HCT116 (cell line): Measurements from ENCODE around the gene ZNF302. TPM values are rescaled to one million over a fixed set of nuclear protein-coding genes. Genes with fewer than 3 reads are reported as not detected.

Experiments used
- ATAC-seq: fragments of 200-7000 bp; cut with Tn5 transposase; 2 replicates; pipeline ENCODE4 v1.9.1; 2020; ENCODE audit warnings: mild to moderate bottlenecking, moderate library complexity
- BruUV-seq: library from RNA; stranded (reverse); fragments of 400-500 nt; replicated peaks from 2 replicates; lab custom pipeline; 2021; lab: Mats Ljungman, UMichigan
- CTCF ChIA-PET: fragments of 300-600 bp; sonication (Branson Sonifier 250); formaldehyde crosslinking; loops from one replicate; lab custom pipeline; 2021; ENCODE audit warnings: antibody characterized with exemption; lab: Charles Lee
- POLR2A ChIA-PET: fragments of 300-600, 350-600 bp; sonication (Branson Sonifier 250); formaldehyde crosslinking; loops from one replicate; lab custom pipeline; 2021; ENCODE audit warnings: antibody characterized with exemption; lab: Charles Lee
- RAD21 ChIA-PET, 2 experiments: fragments of 300-600 bp; sonication (Branson Sonifier 250); formaldehyde crosslinking; loops; one replicate each; lab custom pipeline; 2023; ENCODE audit warnings: low total read pairs in 2 of 2; ENCODE audit not compliant: uncharacterized antibody in 2 of 2, unreplicated experiment in 2 of 2, low non-redundant PET in 1 of 2; lab: Charles Lee
- DNase-seq: peaks from one replicate; pipeline ENCODE4 v3.0.0-alpha.2; 2010; ENCODE audit warnings: low read depth, low spot score
- H2AFZ ChIP-seq: fragments of 200-600 bp; shearing (Covaris generic), sonication (generic); 2 replicates; pipeline ENCODE4 v1.6.1; 2017; ENCODE audit warnings: low read depth, mixed run types, mixed read lengths, antibody characterized with exemption, low read length; ENCODE audit not compliant: poor library complexity, severe bottlenecking
- H3K27ac ChIP-seq: 2 replicates; pipeline ENCODE4 v1.5.1; 2012; ENCODE audit warnings: low read depth, low read length
- H3K27me3 ChIP-seq: fragments of 200-600 bp; sonication (generic); 2 replicates; pipeline ENCODE4 v1.6.1; 2016; ENCODE audit warnings: mixed run types, low read length, mixed read lengths; ENCODE audit not compliant: insufficient read depth
- H3K36me3 ChIP-seq, 2 experiments: fragments of 200-500 bp in 1 of 2; fragments of 200-600 bp in 1 of 2; sonication (Bioruptor generic) in 1 of 2; sonication (generic) in 1 of 2; 2 replicates each; pipeline versions ENCODE4 v1.5.1 to v1.6.1; 2014 to 2016; ENCODE audit warnings: low read length in 2 of 2, inconsistent platforms in 1 of 2, mixed read lengths in 1 of 2, mixed run types in 1 of 2; ENCODE audit not compliant: insufficient read depth in 2 of 2, control insufficient read depth in 1 of 2
- H3K4me1 ChIP-seq, 2 experiments: fragments of 200-600 bp in 1 of 2; sonication (generic) in 1 of 2; 2 replicates each; pipeline versions ENCODE4 v1.5.1 to v1.6.1; 2012 to 2017; ENCODE audit warnings: low read length in 2 of 2, inconsistent platforms in 1 of 2, mild to moderate bottlenecking in 1 of 2, mixed read lengths in 1 of 2, mixed run types in 1 of 2, moderate library complexity in 1 of 2; ENCODE audit not compliant: insufficient read depth in 2 of 2, control insufficient read depth in 1 of 2
- H3K4me2 ChIP-seq: fragments of 200-600 bp; sonication (generic); 2 replicates; pipeline ENCODE4 v1.6.1; 2017; ENCODE audit warnings: mixed run types, low read length, mixed read lengths
- H3K4me3 ChIP-seq, 2 experiments: fragments of 200-600 bp in 1 of 2; sonication (generic) in 1 of 2; replicated peaks in 1 of 2; 2 replicates each; pipeline ENCODE4 v1.5.1; 2011 to 2016; ENCODE audit warnings: low read length in 2 of 2, control low read depth in 1 of 2, low read depth in 1 of 2, mild to moderate bottlenecking in 1 of 2, mixed read lengths in 1 of 2, mixed run types in 1 of 2
- H3K79me2 ChIP-seq: fragments of 200-600 bp; sonication (generic); 2 replicates; pipeline ENCODE4 v1.6.1; 2017; ENCODE audit warnings: mild to moderate bottlenecking, mixed run types, low read length, moderate library complexity, mixed read lengths; ENCODE audit not compliant: insufficient read depth
- H3K9ac ChIP-seq: fragments of 200-600 bp; sonication (generic); 2 replicates; pipeline ENCODE4 v1.6.1; 2016; ENCODE audit warnings: low read length, mixed read lengths
- H3K9me2 ChIP-seq: fragments of 200-600 bp; sonication (generic), shearing (Covaris generic); 2 replicates; pipeline ENCODE4 v1.6.1; 2017; ENCODE audit warnings: mixed run types, mild to moderate bottlenecking, moderate library complexity; ENCODE audit not compliant: insufficient read depth
- H3K9me3 ChIP-seq, 2 experiments: fragments of 200-500 bp in 1 of 2; fragments of 200-600 bp in 1 of 2; sonication (Bioruptor generic) in 1 of 2; sonication (generic) in 1 of 2; 2 replicates each; pipeline ENCODE4 v1.6.1; 2014 to 2017; ENCODE audit warnings: low read length in 2 of 2, mixed read lengths in 2 of 2, inconsistent platforms in 1 of 2, low read depth in 1 of 2, mild to moderate bottlenecking in 1 of 2, mixed run types in 1 of 2, moderate library complexity in 1 of 2; ENCODE audit not compliant: control insufficient read depth in 1 of 2, insufficient read depth in 1 of 2
- H4K20me1 ChIP-seq: fragments of 200-600 bp; sonication (generic), shearing (Covaris generic); 2 replicates; pipeline ENCODE4 v1.6.1; 2017; ENCODE audit warnings: mixed run types, mild to moderate bottlenecking, moderate library complexity; ENCODE audit not compliant: insufficient read depth
- ATF3 ChIP-seq: IDR thresholded peaks from 2 replicates; pipeline ENCODE4 v1.6.1; 2012
- CBX3 ChIP-seq: IDR thresholded peaks from 2 replicates; pipeline ENCODE4 v1.6.1; 2012; ENCODE audit warnings: low read depth
- EGR1 ChIP-seq: IDR thresholded peaks from 2 replicates; pipeline ENCODE4 v1.6.1; 2012; ENCODE audit warnings: low read depth
- EZH2phosphoT487 ChIP-seq: fragments of 200-600 bp; IDR thresholded peaks from 2 replicates; pipeline ENCODE4 v1.6.1; 2018; ENCODE audit warnings: antibody characterized with exemption, borderline replicate concordance
- FOSL1 ChIP-seq: IDR thresholded peaks from 2 replicates; pipeline ENCODE4 v1.6.1; 2012; ENCODE audit warnings: low read depth
- JUND ChIP-seq: IDR thresholded peaks from 2 replicates; pipeline ENCODE4 v1.6.1; 2012
- POLR2A ChIP-seq: IDR thresholded peaks from 2 replicates; pipeline ENCODE4 v1.7.0; 2011; ENCODE audit warnings: borderline replicate concordance; ENCODE audit not compliant: insufficient read depth, insufficient read length; ENCODE audit errors: extremely low read depth
- REST ChIP-seq: IDR thresholded peaks from 2 replicates; pipeline ENCODE4 v1.6.1; 2012; ENCODE audit warnings: low read depth
- SIN3A ChIP-seq: IDR thresholded peaks from 2 replicates; pipeline ENCODE4 v1.6.1; 2012; ENCODE audit warnings: low read depth
- SP1 ChIP-seq: IDR thresholded peaks from 2 replicates; pipeline ENCODE4 v1.6.1; 2012; ENCODE audit warnings: low read depth
- TCF7L2 ChIP-seq: IDR thresholded peaks from 2 replicates; pipeline ENCODE4 v1.7.0; 2011; ENCODE audit warnings: borderline replicate concordance, inconsistent platforms; ENCODE audit not compliant: insufficient read depth, insufficient read length; ENCODE audit errors: extremely low read depth
- YY1 ChIP-seq: IDR thresholded peaks from 2 replicates; pipeline ENCODE4 v1.6.1; 2011; ENCODE audit warnings: low read length, low read depth, moderate library complexity, mild to moderate bottlenecking; ENCODE audit not compliant: insufficient replicate concordance; ENCODE audit errors: extremely low read depth
- ZBTB33 ChIP-seq: IDR thresholded peaks from 2 replicates; pipeline ENCODE4 v1.6.1; 2011; ENCODE audit warnings: mild to moderate bottlenecking, low read length, moderate library complexity; ENCODE audit not compliant: insufficient replicate concordance; ENCODE audit errors: extremely low read depth
- ZFX ChIP-seq: fragments of 450-650 bp; IDR thresholded peaks from 2 replicates; pipeline ENCODE4 v1.6.1; 2017
- ZNF274 ChIP-seq: fragments of 200-500 bp; sonication (Bioruptor generic); IDR thresholded peaks from 2 replicates; pipeline ENCODE4 v1.6.1; 2014; ENCODE audit warnings: mild to moderate bottlenecking, low read depth, low read length, inconsistent platforms
- intact Hi-C: fragments of 100-400 bp; cut with micrococcal nuclease; formaldehyde crosslinking; loops from 2 replicates; pipeline ENCODE4 v1.10.0; 2022
- total RNA-seq: library from RNA; stranded (reverse); gene quantifications from one replicate; pipeline ENCODE4 v1.2.1, GENCODE V29; 2021; ENCODE audit not compliant: unreplicated experiment

ZNF302 gene
- total RNA-seq, 1 experiment from 2014 or later = 9.9 TPM

- CTCF ChIA-PET = interaction anchor here (1.2 kb wide), 1 partner anchor 35 kb away, joined by 5 read pairs; no protein-coding TSS in a partner anchor
- Histone ChIP-seq H3K27ac (peak overlapping the region; percentile 92), H3K79me2 (0 out of 2 replicates have a peak, but pooled peaks cover 4% of the 10 kb centered on the region), H3K36me3 (peaks cover 8 to 35% of the 10 kb centered on the region in 2 experiments; a peak in 3 of 4 replicates), H2AFZ (no peak overlapping the region), H3K9ac (peak overlapping the region; percentile 78), H3K9me3 (no peaks in the 10 kb centered on the region; a peak in 2 of 4 replicates), H3K4me1 (peaks cover 7 to 15% of the 10 kb centered on the region in 2 experiments), H3K4me2 (peak overlapping the region; percentile 90), H3K9me2 (no peaks in the 10 kb centered on the region), H4K20me1 (no peaks in the 10 kb centered on the region), H3K4me3 (peak overlapping the region; percentile 74 to 80), H3K27me3 (no peaks in the 10 kb centered on the region)
- ATAC-seq = no peak
- no peak for DNase-seq
- peak; percentile 19; the same call in 1 of the 2 replicates for TF ChIP-seq SIN3A
- no peak for TF ChIP-seq ZBTB33
- no peak for TF ChIP-seq ZFX
- no TSS peak for BruUV-seq
- intact Hi-C loops = no loop called here
- RAD21 ChIA-PET = no interaction called here
- POLR2A ChIA-PET = interaction anchor here (0.7 to 1.9 kb wide), 3 partner anchors 10 to 34 kb away, joined by 3 to 9 read pairs (median 3); no protein-coding TSS in a partner anchor
Observed at GRCh38 chr19:34678085-34678412, 571 bp downstream of the ZNF302 start.

GRCh38 chr19:34678421-34678820 is 943 bp downstream of the ZNF302 start:
- POLR2A ChIA-PET = interaction anchor here (1.9 kb wide), 1 partner anchor 9 kb away, joined by 9 read pairs; no protein-coding TSS in a partner anchor
- peak overlapping the region; percentile 74 to 80 for H3K4me3 ChIP-seq
- TSS peak; percentile 34 for BruUV-seq
- DNase-seq (no peak), ATAC-seq (no peak)
- H2AFZ ChIP-seq = no peak overlapping the region
- peak overlapping the region; percentile 90 for H3K4me2 ChIP-seq
- intact Hi-C loops = no loop called here
- peaks cover 8 to 37% of the 10 kb centered on the region in 2 experiments; a peak in 3 of 4 replicates for H3K36me3 ChIP-seq
- no peaks in the 10 kb centered on the region; a peak in 2 of 4 replicates for H3K9me3 ChIP-seq
- H3K9ac ChIP-seq = no peak overlapping the region
- H3K9me2 ChIP-seq = no peaks in the 10 kb centered on the region
- RAD21 ChIA-PET = no interaction called here
- CTCF ChIA-PET = no interaction called here
- no peaks in the 10 kb centered on the region for H4K20me1 ChIP-seq
- no peaks in the 10 kb centered on the region for H3K27me3 ChIP-seq
- H3K79me2 ChIP-seq = 0 out of 2 replicates have a peak, but pooled peaks cover 4% of the 10 kb centered on the region
- H3K27ac ChIP-seq = no peak overlapping the region
- H3K4me1 ChIP-seq = peaks cover 7 to 15% of the 10 kb centered on the region in 2 experiments
- no peak for TF ChIP-seq POLR2A
- TF ChIP-seq TCF7L2 = no peak
- TF ChIP-seq ATF3 = no peak
- TF ChIP-seq REST = no peak
- TF ChIP-seq ZNF274 = no peak
- TF ChIP-seq EZH2phosphoT487 = no peak
- TF ChIP-seq SP1 = no peak
- TF ChIP-seq JUND = no peak
- no peak for TF ChIP-seq FOSL1
- TF ChIP-seq CBX3 = no peak
- TF ChIP-seq YY1 = no peak
- TF ChIP-seq EGR1 = no peak
